C4-2B (cell line): Measurements from ENCODE around the gene SPAG17.

Experiments
- CTCF ChIP-seq: fragments of 450-650 bp; conservative IDR thresholded peaks from 2 replicates; pipeline ENCODE4 v1.5.1; 2017; ENCODE audit warnings: mild to moderate bottlenecking
- ZFX ChIP-seq: fragments of 450-650 bp; IDR thresholded peaks from 2 replicates; pipeline ENCODE4 v1.6.1; 2017

GRCh38 chr1:117930173-117930447 is 254.9 kb downstream of the SPAG17 start:
- no peak for TF ChIP-seq CTCF
- no peak for TF ChIP-seq ZFX
